Endodermal cell (in vitro differentiated cells): Measurements from ENCODE around the gene UBASH3B. TPM values are rescaled to one million over a fixed set of nuclear protein-coding genes. Genes with fewer than 3 reads are reported as not detected.

Experiments
- DNase-seq: peaks from one replicate; pipeline ENCODE4 v3.0.0-alpha.2; 2017
- H3K27ac ChIP-seq: 2 replicates; pipeline ENCODE4 v1.5.1; 2013; ENCODE audit warnings: mild to moderate bottlenecking, low read depth, low read length, moderate library complexity
- H3K27me3 ChIP-seq: 2 replicates; pipeline ENCODE4 v1.6.1; 2013; ENCODE audit warnings: mild to moderate bottlenecking, low read length, moderate library complexity; ENCODE audit not compliant: insufficient read depth, control insufficient read depth, poor library complexity, severe bottlenecking
- H3K36me3 ChIP-seq: 2 replicates; pipeline ENCODE4 v1.7.0; 2013; ENCODE audit warnings: mild to moderate bottlenecking, low read length, moderate library complexity; ENCODE audit not compliant: control insufficient read depth, insufficient read depth
- H3K4me1 ChIP-seq: one replicate; pipeline ENCODE4 v1.7.0; 2013; ENCODE audit warnings: low read length; ENCODE audit not compliant: control insufficient read depth, insufficient read depth
- H3K4me3 ChIP-seq: 2 replicates; pipeline ENCODE4 v1.5.1; 2013; ENCODE audit warnings: mild to moderate bottlenecking, low read length, moderate library complexity
- H3K9ac ChIP-seq: 2 replicates; pipeline ENCODE4 v1.6.1; 2013; ENCODE audit warnings: mild to moderate bottlenecking, low read length, moderate library complexity; ENCODE audit not compliant: poor library complexity, severe bottlenecking; ENCODE audit errors: extremely low read depth
- H3K9me3 ChIP-seq: 2 replicates; pipeline ENCODE4 v1.6.1; 2013; ENCODE audit warnings: mild to moderate bottlenecking, low read length, moderate library complexity; ENCODE audit not compliant: control insufficient read depth
- H3K27ac Mint-ChIP-seq: 2 replicates; pipeline ENCODE4 v1.8.0; 2020; ENCODE audit warnings: mixed read lengths
- H3K27me3 Mint-ChIP-seq: 2 replicates; pipeline ENCODE4 v1.8.0; 2021; ENCODE audit warnings: mild to moderate bottlenecking, mixed read lengths; ENCODE audit not compliant: insufficient read depth
- H3K36me3 Mint-ChIP-seq: 2 replicates; pipeline ENCODE4 v1.8.0; 2020; ENCODE audit warnings: low read depth, mixed read lengths
- H3K4me1 Mint-ChIP-seq: 2 replicates; pipeline ENCODE4 v1.8.0; 2020; ENCODE audit warnings: mixed read lengths
- H3K4me3 Mint-ChIP-seq: 2 replicates; pipeline ENCODE4 v1.8.0; 2020; ENCODE audit warnings: mild to moderate bottlenecking, moderate library complexity, mixed read lengths
- H3K9me3 Mint-ChIP-seq: 2 replicates; pipeline ENCODE4 v1.8.0; 2020; ENCODE audit warnings: mild to moderate bottlenecking, mixed read lengths
- CTCF ChIP-seq: fragments of 200-600 bp; sonication (generic); conservative IDR thresholded peaks from 2 replicates; pipeline ENCODE4 v1.5.0; 2021; ENCODE audit warnings: antibody characterized with exemption, mild to moderate bottlenecking
- WGBS, 2 experiments: methylation state at CpG; one replicate each; pipeline versions ENCODE4 v1.1.5 to v1.1.7; 2013; ENCODE audit warnings: missing lambda C conversion rate in 2 of 2, mixed read lengths in 1 of 2; ENCODE audit not compliant: insufficient coverage in 1 of 2, insufficient read length in 1 of 2; 5-methylcytosine and 5-hydroxymethylcytosine counted together
- total RNA-seq, 2 donors: library from RNA; stranded (reverse); fragmentation: NEBNext Ultra II Directional in 1 of 2; extraction: Animal tissue kit (Norgen Biotek cat#: 25700) in 1 of 2; gene quantifications; 2 replicates in 1 of 2; 3 replicates in 1 of 2; pipeline ENCODE4 v1.2.1, GENCODE V29; 2021

The UBASH3B gene
- total RNA-seq, 2 donors from 2014 or later, result 6.0 to 9.0 TPM

- Mint-ChIP-seq H3K4me1 (peaks cover 3% of the 10 kb centered on the region), H3K27ac (no peak overlapping the region), H3K4me3 (no peak overlapping the region), H3K27me3 (peaks cover 11% of the 10 kb centered on the region), H3K9me3 (peaks cover 6% of the 10 kb centered on the region), H3K36me3 (peaks cover 4% of the 10 kb centered on the region)
- DNase-seq, result no peak
- H3K4me1 ChIP-seq, result no peaks in the 10 kb centered on the region
- H3K27me3 ChIP-seq, result peaks cover 9% of the 10 kb centered on the region
- H3K9me3 ChIP-seq, result peaks cover 14% of the 10 kb centered on the region
- no peak for TF ChIP-seq CTCF
- WGBS, 2 experiments, result 96 to 100% methylated on average over 3 to 4 of the region's 4 CpGs
- no peak overlapping the region for H3K9ac ChIP-seq
- H3K4me3 ChIP-seq, result no peak overlapping the region
- H3K36me3 ChIP-seq, result peaks cover 6% of the 10 kb centered on the region
- no peak overlapping the region for H3K27ac ChIP-seq
Observed at GRCh38 chr11:122672892-122673291, 17.4 kb downstream of the UBASH3B start.

GRCh38 chr11:122673701-122674100 lies 18.2 kb downstream of the UBASH3B start:
- Histone ChIP-seq H3K9ac (no peak overlapping the region), H3K36me3 (peaks cover 6% of the 10 kb centered on the region), H3K27ac (no peak overlapping the region), H3K9me3 (peaks cover 9% of the 10 kb centered on the region), H3K4me3 (no peak overlapping the region), H3K4me1 (no peaks in the 10 kb centered on the region), H3K27me3 (peaks cover 1% of the 10 kb centered on the region)
- H3K36me3 Mint-ChIP-seq, result peaks cover 4% of the 10 kb centered on the region
- no peak for TF ChIP-seq CTCF
- H3K9me3 Mint-ChIP-seq, result peaks cover 6% of the 10 kb centered on the region
- H3K27me3 Mint-ChIP-seq, result peaks cover 4% of the 10 kb centered on the region
- H3K27ac Mint-ChIP-seq, result no peak overlapping the region
- no peak for DNase-seq
- peaks cover 3% of the 10 kb centered on the region for H3K4me1 Mint-ChIP-seq
- H3K4me3 Mint-ChIP-seq, result no peak overlapping the region

- Mint-ChIP-seq H3K27ac (no peak overlapping the region), H3K27me3 (no peaks in the 10 kb centered on the region), H3K4me3 (no peak overlapping the region), H3K36me3 (no peaks in the 10 kb centered on the region), H3K4me1 (peaks cover 3% of the 10 kb centered on the region), H3K9me3 (no peaks in the 10 kb centered on the region)
- Histone ChIP-seq H3K27me3 (no peaks in the 10 kb centered on the region), H3K9ac (no peak overlapping the region), H3K9me3 (no peaks in the 10 kb centered on the region), H3K27ac (no peak overlapping the region), H3K4me1 (no peaks in the 10 kb centered on the region), H3K36me3 (no peaks in the 10 kb centered on the region), H3K4me3 (no peak overlapping the region)
- no peak for TF ChIP-seq CTCF
- no peak for DNase-seq
- whole genome bisulfite sequencing, 2 experiments, result 87 to 100% methylated on average over 1 to 4 of the region's 4 CpGs
Observed at GRCh38 chr11:122676638-122677037, 21.1 kb downstream of the UBASH3B start.
